Measurements from ENCODE around the gene BRSK2. TPM values are rescaled to one million over a fixed set of nuclear protein-coding genes. Genes with fewer than 3 reads are reported as not detected.

Gene BRSK2
- total RNA-seq, 3 donors from 2014 or later: 0.15 to 0.80 (median 0.66) TPM

GRCh38 chr11:1390569-1391164 lies 933 bp downstream of the BRSK2 start:
- Histone ChIP-seq H3K27ac (no peak overlapping the region), H3K4me1 (peaks cover 4 to 5% of the 10 kb centered on the region in 2 donors), H3K27me3 (peaks cover 3 to 38% of the 10 kb centered on the region in 2 donors), H3K36me3 (no peaks in the 10 kb centered on the region), H3K9me3 (no peaks in the 10 kb centered on the region), H3K4me3 (peak overlapping the region in 1 of 3 donors; percentile 74)
- intact Hi-C loops (cut with DNase I; ENCODE audit: low total_unique reads): no loop called here
- TF ChIP-seq CTCF (IDR thresholded peaks at IDR 0.05) (no peak), POLR2AphosphoS5 (IDR thresholded peaks at IDR 0.05) (no peak), POLR2A (IDR thresholded peaks at IDR 0.05) (no peak)
- no peak for DNase-seq (ENCODE audit: low spot score in 2 of 2)

- H3K4me3 ChIP-seq: no peak overlapping the region
- TF ChIP-seq CTCF (IDR thresholded peaks at IDR 0.05): no peak
- no peak for TF ChIP-seq POLR2AphosphoS5 (IDR thresholded peaks at IDR 0.05)
- no peak for TF ChIP-seq POLR2A (IDR thresholded peaks at IDR 0.05)
- H3K27me3 ChIP-seq: peaks cover 3 to 38% of the 10 kb centered on the region in 2 donors
- intact Hi-C loops (cut with DNase I; ENCODE audit: low total_unique reads): no loop called here
- no peaks in the 10 kb centered on the region for H3K36me3 ChIP-seq
- peaks cover 4 to 5% of the 10 kb centered on the region in 2 donors for H3K4me1 ChIP-seq
- no peaks in the 10 kb centered on the region for H3K9me3 ChIP-seq
- H3K27ac ChIP-seq: no peak overlapping the region
- no peak for DNase-seq (ENCODE audit: low spot score in 2 of 2)
These were observed 1.7 kb downstream of the BRSK2 start for GRCh38 chr11:1391165-1392075.

- Histone ChIP-seq H3K4me1 (peaks cover 4 to 5% of the 10 kb centered on the region in 2 donors), H3K27ac (no peak overlapping the region), H3K4me3 (no peak overlapping the region), H3K9me3 (no peaks in the 10 kb centered on the region), H3K36me3 (no peaks in the 10 kb centered on the region), H3K27me3 (peaks cover 3 to 38% of the 10 kb centered on the region in 2 donors)
- intact Hi-C loops (cut with DNase I; ENCODE audit: low total_unique reads): no loop called here
- TF ChIP-seq POLR2AphosphoS5 (IDR thresholded peaks at IDR 0.05): no peak
- no peak for TF ChIP-seq CTCF (IDR thresholded peaks at IDR 0.05)
- no peak for TF ChIP-seq POLR2A (IDR thresholded peaks at IDR 0.05)
- no peak for DNase-seq (ENCODE audit: low spot score in 2 of 2)
These were observed 2.4 kb downstream of the BRSK2 start for GRCh38 chr11:1392111-1392510.

- intact Hi-C loops (cut with DNase I; ENCODE audit: low total_unique reads): no loop called here
- Histone ChIP-seq H3K27me3 (peaks cover 3 to 40% of the 10 kb centered on the region in 2 donors), H3K9me3 (no peaks in the 10 kb centered on the region), H3K4me1 (peaks cover 4 to 5% of the 10 kb centered on the region in 2 donors), H3K36me3 (no peaks in the 10 kb centered on the region), H3K27ac (no peak overlapping the region), H3K4me3 (no peak overlapping the region)
- DNase-seq (ENCODE audit: low spot score in 2 of 2): no peak
- TF ChIP-seq CTCF (IDR thresholded peaks at IDR 0.05) (no peak), POLR2A (IDR thresholded peaks at IDR 0.05) (no peak), POLR2AphosphoS5 (IDR thresholded peaks at IDR 0.05) (no peak)
These were observed 2.8 kb downstream of the BRSK2 start for GRCh38 chr11:1392561-1392960.

All from breast epithelium (tissue), 4 donors.